Skeletal muscle satellite cell (primary cell): ENCODE data around the gene NEAT1.
"Not testable (repeated sequence)": the region's sequence is repeated elsewhere in the genome, so short reads cannot be mapped to it uniquely, and the experiment has no call there.

Source experiments
- H3K27me3 ChIP-seq: 2 replicates; pipeline ENCODE4 v1.7.0; 2013; ENCODE audit warnings: low read length; ENCODE audit not compliant: control insufficient read depth, insufficient read depth
- H3K36me3 ChIP-seq: 2 replicates; pipeline ENCODE4 v1.7.0; 2013; ENCODE audit warnings: mild to moderate bottlenecking, control low read depth, low read length; ENCODE audit not compliant: insufficient read depth
- H3K4me1 ChIP-seq: 2 replicates; pipeline ENCODE4 v1.7.0; 2013; ENCODE audit warnings: low read length; ENCODE audit not compliant: control insufficient read depth, insufficient read depth
- H3K4me2 ChIP-seq: 2 replicates; pipeline ENCODE4 v1.7.0; 2013; ENCODE audit warnings: mild to moderate bottlenecking, low read length
- H3K4me3 ChIP-seq: 2 replicates; pipeline ENCODE4 v1.7.0; 2013; ENCODE audit warnings: low read length
- H3K9ac ChIP-seq: 2 replicates; pipeline ENCODE4 v1.7.0; 2013; ENCODE audit warnings: mild to moderate bottlenecking, low read depth, low read length, moderate library complexity
- H3K9me3 ChIP-seq: replicated peaks from 2 replicates; pipeline ENCODE4 v1.7.0; 2013; ENCODE audit warnings: mild to moderate bottlenecking, control low read depth, low read length

The NEAT1 gene

GRCh38 chr11:65401073-65401802 lies 21.4 kb upstream of the NEAT1 start:
- H3K27me3 ChIP-seq = no peaks in the 10 kb centered on the region
- no peaks in the 10 kb centered on the region for H3K4me1 ChIP-seq
- H3K9me3 ChIP-seq = no peaks in the 10 kb centered on the region
- no peak overlapping the region for H3K4me2 ChIP-seq
- peaks cover 74% of the 10 kb centered on the region for H3K36me3 ChIP-seq
- no peak overlapping the region for H3K4me3 ChIP-seq
- H3K9ac ChIP-seq = no peak overlapping the region

DNA sequence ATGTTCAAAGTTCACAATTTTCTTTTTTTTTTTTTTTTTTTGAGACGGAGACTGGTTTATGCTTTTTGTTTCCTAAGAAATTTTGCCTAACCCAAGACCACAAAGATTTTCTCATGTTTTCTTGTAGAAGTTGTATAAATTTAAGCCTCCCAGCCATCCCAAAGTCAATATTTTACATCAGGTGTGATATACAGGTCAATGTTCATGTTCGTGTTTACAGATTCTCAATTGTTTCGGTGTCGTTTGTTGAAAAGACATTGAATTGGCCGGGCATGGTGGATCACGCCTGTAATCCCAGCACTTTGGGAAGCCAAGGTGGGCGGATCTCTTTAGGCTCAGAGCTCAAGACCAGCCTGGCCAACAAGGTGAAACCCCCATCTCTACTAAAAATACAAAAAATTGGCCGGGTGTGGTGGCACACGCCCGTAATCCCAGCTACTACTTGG lies 20.8 kb upstream of the NEAT1 start:
- H3K9ac ChIP-seq = no peak overlapping the region
- no peaks in the 10 kb centered on the region for H3K9me3 ChIP-seq
- peaks cover 70% of the 10 kb centered on the region for H3K36me3 ChIP-seq
- no peak overlapping the region for H3K4me3 ChIP-seq
- no peaks in the 10 kb centered on the region for H3K4me1 ChIP-seq
- H3K4me2 ChIP-seq = no peak overlapping the region
- no peaks in the 10 kb centered on the region for H3K27me3 ChIP-seq

DNA sequence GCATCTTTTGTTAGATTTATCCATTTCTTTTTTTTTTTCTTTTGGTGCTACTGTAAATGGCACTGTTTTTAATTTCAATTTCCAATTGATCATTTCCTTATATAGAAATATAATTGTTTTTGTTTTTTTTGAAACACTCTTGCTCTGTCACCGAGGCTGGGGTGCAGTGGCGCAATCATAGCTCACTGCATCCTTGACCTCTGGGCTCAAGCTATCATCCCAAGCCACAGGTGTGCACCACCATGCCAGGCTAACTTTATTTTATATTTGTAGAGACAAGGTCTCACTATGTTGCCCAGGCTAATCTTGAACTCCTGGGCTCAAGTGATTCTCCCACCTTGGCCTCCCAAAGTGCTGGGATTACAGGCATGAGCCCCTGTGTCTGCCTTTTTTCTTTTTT lies 19.8 kb upstream of the NEAT1 start:
- no peaks in the 10 kb centered on the region for H3K9me3 ChIP-seq
- no peak overlapping the region for H3K9ac ChIP-seq
- H3K4me1 ChIP-seq = no peaks in the 10 kb centered on the region
- no peak overlapping the region for H3K4me2 ChIP-seq
- H3K4me3 ChIP-seq = no peak overlapping the region
- no peaks in the 10 kb centered on the region for H3K27me3 ChIP-seq
- H3K36me3 ChIP-seq = peaks cover 62% of the 10 kb centered on the region

GRCh38 chr11:65403607-65404121 lies 18.9 kb upstream of the NEAT1 start:
- H3K36me3 ChIP-seq = peaks cover 60% of the 10 kb centered on the region
- H3K9me3 ChIP-seq = no peaks in the 10 kb centered on the region
- no peaks in the 10 kb centered on the region for H3K27me3 ChIP-seq
- H3K4me3 ChIP-seq = no peak overlapping the region
- H3K4me2 ChIP-seq = no peak overlapping the region
- no peak overlapping the region for H3K9ac ChIP-seq
- H3K4me1 ChIP-seq = no peaks in the 10 kb centered on the region

DNA sequence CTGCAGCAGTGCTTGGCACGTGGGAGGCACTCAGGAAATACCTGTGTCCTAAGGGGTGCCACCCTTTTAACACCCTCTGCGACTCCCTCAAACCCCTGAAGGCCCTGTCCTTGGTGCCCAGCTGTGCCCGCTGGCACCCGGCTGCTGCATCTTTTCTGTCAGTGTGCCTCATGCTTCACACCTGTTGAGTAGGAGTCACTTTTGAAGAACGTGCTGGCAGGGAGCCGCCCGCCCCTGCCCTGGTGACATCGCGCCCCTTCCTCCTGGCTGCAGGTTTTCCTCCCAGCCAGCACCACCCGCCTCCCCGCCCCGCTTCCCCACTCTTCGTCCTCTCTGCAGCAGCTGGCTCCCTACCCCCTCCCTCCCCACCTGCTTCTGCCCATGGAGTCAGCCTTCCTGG lies 18.4 kb upstream of the NEAT1 start:
- Histone ChIP-seq H3K36me3 (peaks cover 65% of the 10 kb centered on the region), H3K27me3 (no peaks in the 10 kb centered on the region), H3K4me3 (no peak overlapping the region), H3K4me2 (no peak overlapping the region), H3K4me1 (no peaks in the 10 kb centered on the region), H3K9me3 (no peaks in the 10 kb centered on the region), H3K9ac (no peak overlapping the region)

- Histone ChIP-seq H3K9me3 (no peaks in the 10 kb centered on the region), H3K4me3 (no peak overlapping the region), H3K36me3 (peaks cover 65% of the 10 kb centered on the region), H3K9ac (no peak overlapping the region), H3K27me3 (no peaks in the 10 kb centered on the region), H3K4me2 (no peak overlapping the region), H3K4me1 (no peaks in the 10 kb centered on the region)
These were observed 17.8 kb upstream of the NEAT1 start for GRCh38 chr11:65404638-65405339.

DNA sequence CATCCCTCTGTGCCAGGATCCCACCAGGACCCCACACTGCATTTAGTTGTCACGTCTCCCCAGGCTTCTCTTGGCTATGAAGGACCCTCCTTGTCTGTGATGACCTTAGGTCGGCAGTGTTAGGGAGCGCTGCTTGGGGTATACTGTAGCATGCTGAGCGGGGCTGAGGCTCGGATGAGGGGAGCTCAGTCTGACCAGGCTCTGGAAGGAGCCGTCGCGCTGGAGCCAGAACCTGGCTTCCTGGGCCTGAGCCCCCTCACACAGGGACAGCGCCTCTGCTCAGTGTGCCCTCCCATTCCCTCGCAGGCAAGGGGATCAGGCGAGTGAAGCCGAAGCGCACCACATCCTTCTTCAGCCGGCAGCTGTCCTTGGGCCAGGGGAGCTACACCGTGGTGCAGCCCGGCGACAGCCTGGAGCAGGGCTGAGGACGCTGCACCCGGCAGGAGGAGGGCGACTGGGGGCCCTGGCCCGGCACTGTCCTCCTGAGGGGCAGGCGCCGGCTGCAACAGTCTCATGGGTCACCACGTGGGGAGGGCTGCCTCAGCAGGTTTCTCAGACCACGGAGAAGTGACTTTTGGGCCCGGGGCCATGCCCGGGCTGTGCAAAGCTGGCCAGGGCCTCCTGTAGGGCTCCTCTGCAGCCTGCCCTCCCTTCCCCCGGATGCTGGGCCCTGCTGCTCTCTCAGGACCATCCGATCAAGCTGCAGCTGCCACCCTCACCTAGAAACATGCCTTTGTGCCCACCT lies 11.5 kb upstream of the NEAT1 start:
- Histone ChIP-seq H3K27me3 (no peaks in the 10 kb centered on the region), H3K9ac (no peak overlapping the region), H3K36me3 (peaks cover 49% of the 10 kb centered on the region), H3K4me3 (no peak overlapping the region), H3K9me3 (no peaks in the 10 kb centered on the region), H3K4me2 (no peak overlapping the region), H3K4me1 (peaks cover 4% of the 10 kb centered on the region)

- Histone ChIP-seq H3K4me3 (no peak overlapping the region), H3K9me3 (no peaks in the 10 kb centered on the region), H3K27me3 (no peaks in the 10 kb centered on the region), H3K4me2 (no peak overlapping the region), H3K9ac (no peak overlapping the region), H3K36me3 (peaks cover 49% of the 10 kb centered on the region), H3K4me1 (peaks cover 10% of the 10 kb centered on the region)
These were observed 10.9 kb upstream of the NEAT1 start for GRCh38 chr11:65411681-65412070.

GRCh38 chr11:65412271-65413076 lies 10.1 kb upstream of the NEAT1 start:
- no peak overlapping the region for H3K4me2 ChIP-seq
- no peak overlapping the region for H3K4me3 ChIP-seq
- H3K9me3 ChIP-seq = no peaks in the 10 kb centered on the region
- peaks cover 49% of the 10 kb centered on the region for H3K36me3 ChIP-seq
- no peak overlapping the region for H3K9ac ChIP-seq
- peaks cover 18% of the 10 kb centered on the region for H3K4me1 ChIP-seq
- no peaks in the 10 kb centered on the region for H3K27me3 ChIP-seq

GRCh38 chr11:65413077-65413664 lies 9.4 kb upstream of the NEAT1 start:
- not testable (repeated sequence) for H3K4me3 ChIP-seq, H3K9me3 ChIP-seq, H3K4me2 ChIP-seq, H3K9ac ChIP-seq, H3K27me3 ChIP-seq
- H3K4me1 ChIP-seq = peaks cover 25% of the 10 kb centered on the region
- peaks cover 47% of the 10 kb centered on the region for H3K36me3 ChIP-seq
